ENCODE measurements around the gene AGO3. TPM values are rescaled to one million over a fixed set of nuclear protein-coding genes. Genes with fewer than 3 reads are reported as not detected.

The AGO3 gene
- total RNA-seq, 1 experiment from 2014 or later: 26.9 TPM

DNA sequence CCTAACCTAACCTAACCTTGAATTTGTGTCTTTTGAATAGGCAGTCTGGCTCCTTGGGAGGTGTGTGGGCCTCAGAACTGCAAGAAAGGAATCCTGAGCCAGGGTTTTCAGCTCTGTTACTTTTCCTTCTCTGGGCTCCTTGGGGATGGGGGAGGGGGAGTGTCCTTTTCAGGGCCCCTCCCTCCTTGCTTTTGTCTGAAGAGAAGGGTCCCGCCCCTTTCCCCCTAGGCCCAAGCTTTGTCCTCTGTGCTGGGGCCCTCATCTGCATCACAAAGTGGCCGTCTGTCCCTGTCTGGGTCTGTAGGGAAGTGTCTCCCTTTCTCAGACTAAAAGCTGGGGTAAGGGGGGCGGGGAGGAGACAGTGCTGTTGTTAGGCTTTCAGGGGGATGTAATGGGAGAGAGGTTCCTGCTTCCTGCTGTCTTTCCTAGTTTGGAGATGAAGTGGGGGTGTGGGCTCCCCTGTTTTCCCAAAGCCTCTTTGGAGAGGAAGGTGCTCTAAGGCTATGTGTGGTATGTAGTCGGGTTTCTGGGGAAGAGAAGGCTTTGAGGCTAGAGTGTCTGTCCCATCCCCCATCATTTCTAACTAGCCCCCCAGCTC lies 44.8 kb upstream of the AGO3 start:
- no peaks in the 10 kb centered on the region for H3K9me2 ChIP-seq (ENCODE audit: insufficient read depth)
- no peak overlapping the region for H3K9ac ChIP-seq (ENCODE audit: low read length)
- intact Hi-C loops (cut with micrococcal nuclease): no loop called here
- no peak overlapping the region for H3K4me2 ChIP-seq (ENCODE audit: low read length)
- no peak overlapping the region for H3K4me3 ChIP-seq (replicated peaks in 1 of 2; ENCODE audit: low read depth in 1 of 2, low read length in 2 of 2)
- no peak overlapping the region for H2AFZ ChIP-seq (ENCODE audit: low read depth, low read length, poor library complexity, severe bottlenecking)
- H3K27ac ChIP-seq (ENCODE audit: low read depth, low read length): no peak overlapping the region
- H4K20me1 ChIP-seq (ENCODE audit: insufficient read depth): no peaks in the 10 kb centered on the region
- H3K4me1 ChIP-seq (ENCODE audit: control insufficient read depth in 1 of 2, insufficient read depth in 2 of 2, low read length in 2 of 2): peaks cover 0 to 31% of the 10 kb centered on the region in 2 experiments; a peak in 3 of 4 replicates
- no TSS peak for BruUV-seq (replicated peaks)
- ChIA-PET RAD21 (ENCODE audit: low non-redundant PET in 1 of 2, low total read pairs in 2 of 2, uncharacterized antibody in 2 of 2, unreplicated experiment in 2 of 2) (no interaction called here), POLR2A (no interaction called here), CTCF (no interaction called here)
- no peak for ATAC-seq
- no peaks in the 10 kb centered on the region for H3K9me3 ChIP-seq (ENCODE audit: control insufficient read depth in 1 of 2, insufficient read depth in 1 of 2, low read depth in 1 of 2, low read length in 2 of 2)
- DNase-seq (ENCODE audit: low read depth, low spot score): no peak
- peaks cover 35% of the 10 kb centered on the region for H3K79me2 ChIP-seq (ENCODE audit: insufficient read depth, low read length)
- TF ChIP-seq POLR2AphosphoS5 (IDR thresholded peaks at IDR 0.05; ENCODE audit: low read depth, low read length) (no peak), CBX3 (IDR thresholded peaks at IDR 0.05; ENCODE audit: low read depth) (no peak), YY1 (IDR thresholded peaks at IDR 0.05; ENCODE audit: extremely low read depth, insufficient replicate concordance, low read depth, low read length) (no peak), SP1 (IDR thresholded peaks at IDR 0.05; ENCODE audit: low read depth) (no peak), EGR1 (IDR thresholded peaks at IDR 0.05; ENCODE audit: low read depth) (no peak), CEBPB (IDR thresholded peaks at IDR 0.05; ENCODE audit: low read depth) (no peak), ELF1 (IDR thresholded peaks at IDR 0.05; ENCODE audit: borderline replicate concordance, low read depth) (no peak), ZNF274 (IDR thresholded peaks at IDR 0.05; ENCODE audit: low read depth, low read length) (no peak), SIN3A (IDR thresholded peaks at IDR 0.05; ENCODE audit: low read depth) (no peak), EZH2phosphoT487 (IDR thresholded peaks at IDR 0.05; ENCODE audit: borderline replicate concordance) (no peak), POLR2A (IDR thresholded peaks at IDR 0.05; ENCODE audit: borderline replicate concordance, extremely low read depth, insufficient read depth, insufficient read length) (no peak), ZFX (IDR thresholded peaks at IDR 0.05) (no peak), RAD21 (IDR thresholded peaks at IDR 0.05; ENCODE audit: low read depth) (no peak)
- TF ChIP-seq, protein P1, sequence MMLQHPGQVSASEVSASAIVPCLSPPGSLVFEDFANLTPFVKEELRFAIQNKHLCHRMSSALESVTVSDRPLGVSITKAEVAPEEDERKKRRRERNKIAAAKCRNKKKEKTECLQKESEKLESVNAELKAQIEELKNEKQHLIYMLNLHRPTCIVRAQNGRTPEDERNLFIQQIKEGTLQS (IDR thresholded peaks at IDR 0.05): no peak
- TF ChIP-seq, protein P2, sequence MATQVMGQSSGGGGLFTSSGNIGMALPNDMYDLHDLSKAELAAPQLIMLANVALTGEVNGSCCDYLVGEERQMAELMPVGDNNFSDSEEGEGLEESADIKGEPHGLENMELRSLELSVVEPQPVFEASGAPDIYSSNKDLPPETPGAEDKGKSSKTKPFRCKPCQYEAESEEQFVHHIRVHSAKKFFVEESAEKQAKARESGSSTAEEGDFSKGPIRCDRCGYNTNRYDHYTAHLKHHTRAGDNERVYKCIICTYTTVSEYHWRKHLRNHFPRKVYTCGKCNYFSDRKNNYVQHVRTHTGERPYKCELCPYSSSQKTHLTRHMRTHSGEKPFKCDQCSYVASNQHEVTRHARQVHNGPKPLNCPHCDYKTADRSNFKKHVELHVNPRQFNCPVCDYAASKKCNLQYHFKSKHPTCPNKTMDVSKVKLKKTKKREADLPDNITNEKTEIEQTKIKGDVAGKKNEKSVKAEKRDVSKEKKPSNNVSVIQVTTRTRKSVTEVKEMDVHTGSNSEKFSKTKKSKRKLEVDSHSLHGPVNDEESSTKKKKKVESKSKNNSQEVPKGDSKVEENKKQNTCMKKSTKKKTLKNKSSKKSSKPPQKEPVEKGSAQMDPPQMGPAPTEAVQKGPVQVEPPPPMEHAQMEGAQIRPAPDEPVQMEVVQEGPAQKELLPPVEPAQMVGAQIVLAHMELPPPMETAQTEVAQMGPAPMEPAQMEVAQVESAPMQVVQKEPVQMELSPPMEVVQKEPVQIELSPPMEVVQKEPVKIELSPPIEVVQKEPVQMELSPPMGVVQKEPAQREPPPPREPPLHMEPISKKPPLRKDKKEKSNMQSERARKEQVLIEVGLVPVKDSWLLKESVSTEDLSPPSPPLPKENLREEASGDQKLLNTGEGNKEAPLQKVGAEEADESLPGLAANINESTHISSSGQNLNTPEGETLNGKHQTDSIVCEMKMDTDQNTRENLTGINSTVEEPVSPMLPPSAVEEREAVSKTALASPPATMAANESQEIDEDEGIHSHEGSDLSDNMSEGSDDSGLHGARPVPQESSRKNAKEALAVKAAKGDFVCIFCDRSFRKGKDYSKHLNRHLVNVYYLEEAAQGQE (IDR thresholded peaks at IDR 0.05; ENCODE audit: low read depth): no peak
- TF ChIP-seq, protein P3, sequence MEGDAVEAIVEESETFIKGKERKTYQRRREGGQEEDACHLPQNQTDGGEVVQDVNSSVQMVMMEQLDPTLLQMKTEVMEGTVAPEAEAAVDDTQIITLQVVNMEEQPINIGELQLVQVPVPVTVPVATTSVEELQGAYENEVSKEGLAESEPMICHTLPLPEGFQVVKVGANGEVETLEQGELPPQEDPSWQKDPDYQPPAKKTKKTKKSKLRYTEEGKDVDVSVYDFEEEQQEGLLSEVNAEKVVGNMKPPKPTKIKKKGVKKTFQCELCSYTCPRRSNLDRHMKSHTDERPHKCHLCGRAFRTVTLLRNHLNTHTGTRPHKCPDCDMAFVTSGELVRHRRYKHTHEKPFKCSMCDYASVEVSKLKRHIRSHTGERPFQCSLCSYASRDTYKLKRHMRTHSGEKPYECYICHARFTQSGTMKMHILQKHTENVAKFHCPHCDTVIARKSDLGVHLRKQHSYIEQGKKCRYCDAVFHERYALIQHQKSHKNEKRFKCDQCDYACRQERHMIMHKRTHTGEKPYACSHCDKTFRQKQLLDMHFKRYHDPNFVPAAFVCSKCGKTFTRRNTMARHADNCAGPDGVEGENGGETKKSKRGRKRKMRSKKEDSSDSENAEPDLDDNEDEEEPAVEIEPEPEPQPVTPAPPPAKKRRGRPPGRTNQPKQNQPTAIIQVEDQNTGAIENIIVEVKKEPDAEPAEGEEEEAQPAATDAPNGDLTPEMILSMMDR (IDR thresholded peaks at IDR 0.05 in 2 of 3, conservative IDR thresholded peaks at IDR 0.05 in 1 of 3; ENCODE audit: borderline replicate concordance in 1 of 3, insufficient read depth in 1 of 3, low read depth in 2 of 3, low read length in 2 of 3): no peak
- H3K27me3 ChIP-seq (ENCODE audit: insufficient read depth, low read length): no peaks in the 10 kb centered on the region
- H3K36me3 ChIP-seq (ENCODE audit: control insufficient read depth in 1 of 2, insufficient read depth in 2 of 2, low read length in 2 of 2): peaks cover 0 to 11% of the 10 kb centered on the region in 2 experiments; a peak in 1 of 4 replicates

Data from HCT116 (cell line).